Choroid plexus epithelial cell (primary cell): ENCODE measurements around the gene TYW1.
A peak's percentile ranks its signal among the peaks of the same experiment; 100 is the strongest.

Source experiments
- DNase-seq: peaks from one replicate; pipeline ENCODE4 v3.0.0-alpha.2; 2010; ENCODE audit warnings: low read depth
- H3K4me3 ChIP-seq: 2 replicates; pipeline ENCODE4 v1.5.1; 2011; ENCODE audit warnings: low read depth, mild to moderate bottlenecking, control low read depth, low read length, moderate library complexity
- TF ChIP-seq, protein P1 (sequence below): conservative IDR thresholded peaks from 2 replicates; pipeline ENCODE4 v1.5.1; 2011; ENCODE audit warnings: low read depth, mild to moderate bottlenecking, control low read depth, inconsistent platforms, low read length, moderate library complexity

The TYW1 gene, protein sequence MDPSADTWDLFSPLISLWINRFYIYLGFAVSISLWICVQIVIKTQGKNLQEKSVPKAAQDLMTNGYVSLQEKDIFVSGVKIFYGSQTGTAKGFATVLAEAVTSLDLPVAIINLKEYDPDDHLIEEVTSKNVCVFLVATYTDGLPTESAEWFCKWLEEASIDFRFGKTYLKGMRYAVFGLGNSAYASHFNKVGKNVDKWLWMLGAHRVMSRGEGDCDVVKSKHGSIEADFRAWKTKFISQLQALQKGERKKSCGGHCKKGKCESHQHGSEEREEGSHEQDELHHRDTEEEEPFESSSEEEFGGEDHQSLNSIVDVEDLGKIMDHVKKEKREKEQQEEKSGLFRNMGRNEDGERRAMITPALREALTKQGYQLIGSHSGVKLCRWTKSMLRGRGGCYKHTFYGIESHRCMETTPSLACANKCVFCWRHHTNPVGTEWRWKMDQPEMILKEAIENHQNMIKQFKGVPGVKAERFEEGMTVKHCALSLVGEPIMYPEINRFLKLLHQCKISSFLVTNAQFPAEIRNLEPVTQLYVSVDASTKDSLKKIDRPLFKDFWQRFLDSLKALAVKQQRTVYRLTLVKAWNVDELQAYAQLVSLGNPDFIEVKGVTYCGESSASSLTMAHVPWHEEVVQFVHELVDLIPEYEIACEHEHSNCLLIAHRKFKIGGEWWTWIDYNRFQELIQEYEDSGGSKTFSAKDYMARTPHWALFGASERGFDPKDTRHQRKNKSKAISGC

DNA sequence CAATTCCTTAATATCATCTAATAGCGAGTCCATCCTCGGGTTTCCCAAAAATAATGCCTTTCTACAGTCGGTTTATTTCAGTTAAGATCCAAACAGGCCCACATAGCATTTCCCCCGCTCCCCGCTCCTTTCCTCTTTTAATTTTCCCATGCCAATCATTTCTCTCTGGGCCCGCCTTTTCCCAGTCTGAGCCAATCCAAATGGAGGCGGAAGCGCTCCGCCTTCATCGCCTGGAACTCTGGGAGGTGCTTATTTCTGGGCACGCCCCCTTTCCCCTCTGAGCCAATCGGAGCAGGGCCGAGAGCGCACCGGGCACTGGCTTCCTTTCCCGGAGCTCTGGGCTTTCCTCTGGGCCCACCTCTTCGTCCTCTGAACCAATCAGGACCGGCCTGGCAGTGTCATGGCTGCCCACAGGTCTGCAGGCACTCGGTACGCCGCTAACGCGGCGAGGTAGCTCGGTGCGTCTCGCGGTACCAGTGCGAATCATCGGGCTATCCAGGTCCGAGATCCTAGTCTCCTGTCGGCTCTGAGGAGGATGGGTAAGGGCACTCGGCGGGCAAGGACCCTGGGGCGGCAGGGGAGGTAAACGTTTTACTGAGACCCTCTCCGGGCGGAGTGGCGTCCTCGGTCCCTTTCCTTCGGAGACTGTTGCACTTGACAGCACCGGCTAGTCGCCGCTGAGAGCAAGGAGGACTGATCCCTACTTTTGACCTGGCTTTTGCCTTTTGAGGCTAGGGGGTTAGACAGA is at the start of gene TYW1:
TYW1 (plus strand) TSS at position 390 of the 748 bp plus-strand sequence; CDS start at position 536, 146 bp downstream.
- H3K4me3 ChIP-seq: peak within 1 kb of the TSS; percentile 73
- peak; percentile 98 for DNase-seq

GRCh38 chr7:66948480-66949109 is 48.0 kb upstream of the TYW1 start:
- no peak for DNase-seq
- TF ChIP-seq, protein P1, sequence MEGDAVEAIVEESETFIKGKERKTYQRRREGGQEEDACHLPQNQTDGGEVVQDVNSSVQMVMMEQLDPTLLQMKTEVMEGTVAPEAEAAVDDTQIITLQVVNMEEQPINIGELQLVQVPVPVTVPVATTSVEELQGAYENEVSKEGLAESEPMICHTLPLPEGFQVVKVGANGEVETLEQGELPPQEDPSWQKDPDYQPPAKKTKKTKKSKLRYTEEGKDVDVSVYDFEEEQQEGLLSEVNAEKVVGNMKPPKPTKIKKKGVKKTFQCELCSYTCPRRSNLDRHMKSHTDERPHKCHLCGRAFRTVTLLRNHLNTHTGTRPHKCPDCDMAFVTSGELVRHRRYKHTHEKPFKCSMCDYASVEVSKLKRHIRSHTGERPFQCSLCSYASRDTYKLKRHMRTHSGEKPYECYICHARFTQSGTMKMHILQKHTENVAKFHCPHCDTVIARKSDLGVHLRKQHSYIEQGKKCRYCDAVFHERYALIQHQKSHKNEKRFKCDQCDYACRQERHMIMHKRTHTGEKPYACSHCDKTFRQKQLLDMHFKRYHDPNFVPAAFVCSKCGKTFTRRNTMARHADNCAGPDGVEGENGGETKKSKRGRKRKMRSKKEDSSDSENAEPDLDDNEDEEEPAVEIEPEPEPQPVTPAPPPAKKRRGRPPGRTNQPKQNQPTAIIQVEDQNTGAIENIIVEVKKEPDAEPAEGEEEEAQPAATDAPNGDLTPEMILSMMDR: no peak
- H3K4me3 ChIP-seq: no peak overlapping the region

GRCh38 chr7:66950311-66950710 is 46.3 kb upstream of the TYW1 start:
- TF ChIP-seq, protein P1: no peak
- no peak for DNase-seq

DNA sequence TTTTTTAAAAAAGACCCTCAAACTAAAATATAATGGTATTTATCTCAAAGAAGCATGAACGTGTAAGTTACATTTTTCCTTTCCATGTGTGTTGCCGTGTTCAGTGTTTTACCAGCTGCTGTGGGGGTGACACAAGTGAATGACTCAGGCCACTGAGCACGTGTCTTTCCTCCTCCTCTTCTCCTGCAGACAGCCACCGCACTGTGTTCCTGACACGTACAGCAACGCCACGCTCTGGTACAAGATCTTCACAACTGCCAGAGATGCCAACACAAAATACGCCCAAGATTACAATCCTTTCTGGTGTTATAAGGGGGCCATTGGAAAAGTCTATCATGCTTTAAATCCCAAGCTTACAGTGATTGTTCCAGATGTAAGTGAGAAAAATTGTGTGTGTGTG is 45.9 kb upstream of the TYW1 start:
- H3K4me3 ChIP-seq: no peak overlapping the region
- DNase-seq: peak; percentile 40
- TF ChIP-seq, protein P1: no peak

More at GRCh38 chr7:66950311-66950710, 46.3 kb upstream of the TYW1 start:
- no peak overlapping the region for H3K4me3 ChIP-seq

DNA sequence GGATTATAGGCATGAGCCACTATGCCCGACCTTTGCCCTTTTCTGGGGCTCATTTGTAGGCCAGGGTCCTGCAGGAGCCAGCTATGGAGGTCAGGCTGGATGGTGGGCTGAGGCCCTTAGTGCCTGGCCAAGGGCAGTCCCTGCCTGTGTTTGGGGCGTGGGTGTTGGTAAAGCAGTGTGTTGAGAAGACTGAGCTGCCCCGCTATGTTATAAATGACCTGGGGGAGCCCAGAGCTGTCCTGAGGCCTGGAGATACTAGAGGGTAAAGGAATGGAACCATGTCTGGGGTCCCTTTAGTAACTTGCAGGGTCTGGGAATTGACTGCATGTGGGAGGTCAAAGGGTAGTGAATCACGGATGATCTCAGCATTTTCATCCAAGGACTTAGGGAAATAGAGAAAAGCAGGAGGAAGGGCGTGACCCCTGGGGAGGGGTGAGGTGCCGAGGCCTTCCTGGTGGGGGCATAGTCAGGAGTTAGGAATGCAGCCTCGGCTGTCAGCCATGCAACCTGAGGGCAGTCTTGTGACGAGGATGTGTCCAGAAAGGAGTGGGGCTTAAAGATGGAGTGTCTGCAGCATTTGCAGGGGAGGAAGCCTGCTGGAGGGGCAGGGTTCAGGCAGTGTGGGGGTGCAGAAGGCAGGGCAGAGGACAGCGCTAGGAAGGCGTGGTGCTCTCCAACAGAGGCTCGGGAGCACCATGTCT is 44.1 kb upstream of the TYW1 start:
- peak; percentile 67 for DNase-seq
- TF ChIP-seq, protein P1: no peak
- H3K4me3 ChIP-seq: no peak overlapping the region

- no peak for DNase-seq
- no peak overlapping the region for H3K4me3 ChIP-seq
- TF ChIP-seq, protein P1: no peak
Observed at GRCh38 chr7:66953044-66953427, 43.6 kb upstream of the TYW1 start.
